Activated T-helper 9 cell treated with anti-CD3 and anti-CD28 coated beads, Interleukin-2, amount 50 U/mL, for 16 hours (primary cell): ENCODE results near the gene CTNNBL1.
"Not testable (repeated sequence)": the region's sequence is repeated elsewhere in the genome, so short reads cannot be mapped to it uniquely, and the experiment has no call there.

Source experiments
- DNase-seq: peaks from one replicate; pipeline ENCODE4 v3.0.0-alpha.2; 2020; ENCODE audit warnings: low read depth

The CTNNBL1 gene

DNA sequence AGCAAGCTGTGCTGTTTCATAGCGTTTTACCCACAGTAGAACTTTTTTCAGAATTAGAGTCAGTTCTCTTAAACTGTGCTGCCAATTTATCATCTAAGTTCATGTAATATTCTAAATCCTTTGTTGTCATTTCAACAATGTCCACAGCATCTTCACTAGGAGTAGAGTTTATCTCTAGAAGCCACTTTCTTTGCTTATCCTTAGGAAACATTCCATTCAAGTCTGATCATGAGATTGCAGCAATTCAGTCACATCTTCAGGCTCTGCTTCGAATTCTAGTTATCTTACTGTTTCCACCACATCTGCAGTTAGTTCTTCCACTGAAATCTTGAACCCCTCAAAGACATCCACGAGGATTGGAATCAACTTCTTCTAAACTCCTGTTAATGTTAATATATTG is 12.5 kb downstream of the CTNNBL1 start:
- DNase-seq, result no peak

GRCh38 chr20:37711001-37711400 is 17.2 kb downstream of the CTNNBL1 start:
- DNase-seq, result no peak

DNA sequence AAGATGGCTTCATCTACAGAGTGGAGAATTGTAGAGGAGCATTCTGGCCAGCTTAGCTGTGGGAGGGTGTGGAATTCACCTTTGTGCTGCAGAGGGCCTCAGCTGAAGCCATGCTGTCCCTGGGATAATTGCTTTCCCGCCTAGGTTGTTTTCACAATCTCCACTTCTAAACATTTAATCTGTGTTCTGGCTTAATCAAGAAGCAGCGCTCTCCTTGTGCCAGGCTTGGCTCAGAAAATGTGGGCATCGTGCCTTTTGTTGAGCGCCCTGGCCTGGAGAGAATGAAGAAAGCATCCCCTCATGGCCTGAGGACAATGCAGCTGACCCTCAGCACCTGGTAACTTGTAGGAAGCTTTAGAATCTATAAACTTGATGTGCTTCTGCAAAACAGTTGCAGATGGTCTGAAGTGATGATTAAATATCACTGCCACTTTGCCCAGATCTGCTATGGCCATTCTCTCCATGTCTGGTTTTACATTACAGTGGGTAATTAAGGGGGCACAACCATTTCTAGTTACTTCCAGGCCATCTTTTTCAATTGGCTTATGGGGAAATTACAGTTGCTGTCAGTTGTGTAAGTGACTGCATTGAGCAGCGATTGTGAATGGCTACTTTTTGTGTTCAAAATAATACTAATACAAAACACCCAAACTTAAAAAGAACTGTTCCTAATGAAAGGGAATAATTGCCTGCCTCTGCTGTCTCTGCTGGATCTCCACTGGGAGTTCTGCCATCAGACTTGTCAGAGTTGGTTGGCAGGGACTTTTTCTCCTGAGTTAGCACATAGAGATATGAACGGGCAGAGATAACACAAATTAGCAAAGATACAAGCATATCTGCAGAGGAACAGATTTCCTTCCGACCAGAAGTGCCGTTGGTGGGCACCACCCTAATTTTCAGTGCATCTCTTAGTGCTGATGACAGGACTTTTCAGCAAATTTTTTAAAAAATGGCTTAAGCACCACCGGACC is 18.4 kb downstream of the CTNNBL1 start:
- no peak for DNase-seq

DNA sequence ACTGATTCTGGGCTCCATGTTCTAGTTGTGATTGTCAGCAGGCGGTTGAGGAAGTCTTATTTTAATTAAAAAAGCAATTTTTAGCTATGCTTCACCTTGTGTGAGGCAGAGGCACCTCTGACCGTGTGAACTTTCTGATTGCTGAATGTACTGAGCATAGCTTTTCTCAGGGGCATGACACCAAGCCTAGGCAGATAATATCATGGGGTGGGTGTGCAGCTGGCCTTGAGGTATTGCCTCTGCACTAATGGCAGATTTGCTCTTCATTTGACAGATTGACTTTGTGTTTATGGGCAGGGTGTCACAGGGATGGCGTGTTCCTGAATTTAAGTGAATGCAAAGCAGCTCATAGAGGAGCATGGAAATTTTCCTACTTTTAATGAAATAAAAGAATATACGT is 19.6 kb downstream of the CTNNBL1 start:
- DNase-seq, result no peak

DNA sequence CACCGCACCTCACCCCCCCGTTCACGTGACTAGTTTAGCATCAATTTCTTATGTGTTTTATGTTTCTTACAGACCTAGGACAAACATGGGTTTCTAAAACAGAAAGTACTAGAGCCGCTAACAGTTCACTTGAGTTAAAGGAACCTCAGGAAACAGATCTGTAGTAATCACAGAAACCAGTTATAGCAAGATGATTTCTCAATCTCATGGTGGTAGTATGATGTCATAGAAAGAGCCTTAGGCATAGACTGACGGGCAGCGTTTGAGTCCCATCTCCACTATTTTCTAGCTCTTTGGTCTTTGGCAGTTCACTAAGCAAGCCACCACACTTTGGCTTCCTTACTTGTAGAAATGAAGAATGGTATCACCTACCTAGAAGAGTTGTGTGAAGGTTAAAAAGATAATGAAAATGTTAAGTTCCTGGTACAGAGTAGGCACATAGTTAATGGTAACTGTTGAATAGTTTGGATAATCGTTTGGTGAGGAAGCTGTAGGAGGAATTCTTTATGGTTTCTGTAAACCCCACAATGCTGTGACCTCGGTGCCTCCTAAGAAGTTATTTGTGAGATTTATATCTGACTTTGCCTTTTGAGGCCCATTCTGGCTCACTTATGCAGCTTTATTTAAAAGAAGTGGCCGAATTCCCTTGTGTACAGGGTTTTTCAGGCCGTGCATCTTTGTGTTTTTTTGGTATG is 21.3 kb downstream of the CTNNBL1 start:
- no peak for DNase-seq

- DNase-seq, result no peak
Observed at GRCh38 chr20:37721751-37722150, 27.9 kb downstream of the CTNNBL1 start.

- DNase-seq, result not testable (repeated sequence)
Observed at GRCh38 chr20:37722312-37722711, 28.5 kb downstream of the CTNNBL1 start.

- DNase-seq, result no peak
Observed at GRCh38 chr20:37723668-37724067, 29.8 kb downstream of the CTNNBL1 start.

DNA sequence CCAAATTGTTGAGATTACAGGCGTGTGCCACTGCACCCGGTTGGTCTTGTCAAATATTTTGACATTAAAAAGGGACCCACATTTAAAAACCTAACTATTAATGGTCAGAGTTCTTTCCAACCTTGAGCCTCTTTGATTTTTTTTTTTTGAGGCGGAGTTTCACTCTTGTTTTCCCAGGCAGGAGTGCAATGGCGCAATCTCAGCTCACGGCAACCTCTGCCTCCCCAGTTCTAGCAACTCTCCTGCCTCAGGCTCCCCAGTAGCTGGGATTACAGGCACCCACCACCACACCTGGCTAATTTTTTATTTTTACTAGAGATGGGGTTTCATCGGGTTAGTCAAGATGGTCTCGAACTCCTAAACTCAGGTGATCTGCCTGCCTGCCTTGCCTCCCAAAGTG is 31.3 kb downstream of the CTNNBL1 start:
- DNase-seq, result no peak

DNA sequence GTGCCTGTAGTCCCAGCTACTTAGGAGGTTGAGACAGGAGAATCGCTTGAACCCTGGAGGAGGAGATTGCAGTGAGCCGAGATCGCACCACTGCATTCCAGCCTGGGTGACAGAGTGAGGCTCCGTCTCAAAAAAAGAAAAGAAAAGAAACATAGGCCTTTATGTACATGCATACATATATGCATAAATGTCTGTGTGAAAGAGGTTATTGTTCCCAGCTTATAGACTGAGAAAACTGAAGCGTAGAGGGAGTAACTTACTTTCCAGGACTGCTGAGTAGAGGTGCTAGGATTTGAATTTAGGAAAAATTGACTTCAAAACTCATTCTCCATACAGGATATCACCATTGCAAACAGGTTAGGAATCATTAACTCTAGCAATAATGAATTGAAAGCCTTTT is 32.0 kb downstream of the CTNNBL1 start:
- DNase-seq, result no peak

DNA sequence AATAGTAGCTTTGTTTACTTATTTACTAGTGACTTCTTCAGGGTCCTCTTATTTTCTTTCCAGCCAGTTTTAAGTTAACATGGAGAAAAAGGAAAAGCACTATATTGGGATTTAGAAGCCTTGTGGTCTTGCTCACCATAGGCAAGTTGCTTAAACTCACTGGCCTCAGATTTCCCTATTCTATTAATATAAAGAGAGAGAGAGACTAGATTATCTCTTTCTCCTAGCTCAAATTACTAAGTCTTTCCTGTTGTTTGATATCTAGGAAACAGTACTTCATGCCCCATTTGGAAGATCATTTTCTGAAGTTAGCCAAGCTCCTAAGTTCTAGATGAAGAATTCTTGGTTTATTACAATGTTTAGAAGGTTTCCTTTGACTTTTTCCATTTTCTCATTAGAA is 32.5 kb downstream of the CTNNBL1 start:
- DNase-seq, result no peak

- DNase-seq, result no peak
Observed at GRCh38 chr20:37726971-37727956, 33.4 kb downstream of the CTNNBL1 start.

GRCh38 chr20:37727957-37728634 is 34.3 kb downstream of the CTNNBL1 start:
- no peak for DNase-seq

- no peak for DNase-seq
Observed at GRCh38 chr20:37728635-37728983, 34.8 kb downstream of the CTNNBL1 start.

DNA sequence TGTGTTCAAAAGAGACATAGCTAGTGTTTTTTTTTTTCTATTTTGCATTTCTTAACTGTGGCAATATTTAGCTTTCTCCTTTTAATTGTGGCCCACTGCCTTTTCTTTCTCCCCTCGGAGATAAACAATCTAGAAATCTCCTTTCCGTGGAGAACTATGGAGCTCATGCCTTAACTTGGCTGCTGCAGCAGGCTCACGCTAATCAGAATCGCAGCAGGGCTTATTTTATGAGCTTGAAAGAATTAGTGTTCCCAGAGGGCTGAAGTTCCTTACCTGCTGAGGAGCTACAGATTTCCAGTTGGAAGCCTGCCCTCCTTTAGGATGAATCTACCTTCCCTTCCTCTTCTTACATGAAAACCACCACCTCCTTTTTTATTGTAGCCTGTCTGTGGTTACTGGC is 35.6 kb downstream of the CTNNBL1 start:
- DNase-seq, result no peak

DNA sequence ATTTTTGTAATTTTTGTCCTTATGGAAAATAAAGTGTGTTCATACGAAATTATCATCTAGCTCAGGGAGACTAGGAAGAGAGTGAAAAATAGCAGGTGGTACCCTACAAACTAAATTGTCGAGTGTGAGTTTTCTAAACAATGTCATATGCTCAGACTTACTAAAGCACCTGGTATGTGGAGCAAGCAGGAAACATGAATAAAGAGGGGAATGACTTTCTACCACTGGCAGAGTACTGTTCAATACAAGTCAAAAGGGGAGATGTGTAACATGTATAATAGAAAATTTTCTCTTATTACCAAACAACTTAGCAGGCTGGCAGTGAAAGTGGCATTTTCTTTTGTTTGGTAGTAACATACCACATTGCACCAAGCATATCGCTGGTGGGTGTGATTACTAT is 36.1 kb downstream of the CTNNBL1 start:
- no peak for DNase-seq

- DNase-seq, result no peak
Observed at GRCh38 chr20:37733416-37733815, 39.6 kb downstream of the CTNNBL1 start.

GRCh38 chr20:37734228-37734985 is 40.6 kb downstream of the CTNNBL1 start:
- DNase-seq, result no peak

DNA sequence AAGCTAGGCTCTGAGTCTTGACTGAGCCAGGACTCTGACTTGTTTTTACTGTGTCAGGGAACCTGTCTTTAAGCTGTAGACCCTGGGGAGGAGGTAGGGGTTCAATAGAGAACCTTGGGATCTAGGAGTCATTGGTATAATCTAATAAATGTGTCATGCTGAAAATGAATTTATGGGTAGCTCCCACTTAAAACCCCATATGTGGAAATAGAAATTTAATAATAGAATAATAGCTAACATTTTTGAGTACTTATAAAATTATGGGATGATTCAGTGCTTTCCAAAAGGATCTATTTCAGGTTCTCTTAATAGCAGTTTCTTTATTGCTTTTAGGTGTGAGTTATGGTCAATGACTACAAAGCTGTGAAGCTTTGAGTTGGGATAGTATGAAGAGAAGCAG is 41.7 kb downstream of the CTNNBL1 start:
- DNase-seq, result no peak

DNA sequence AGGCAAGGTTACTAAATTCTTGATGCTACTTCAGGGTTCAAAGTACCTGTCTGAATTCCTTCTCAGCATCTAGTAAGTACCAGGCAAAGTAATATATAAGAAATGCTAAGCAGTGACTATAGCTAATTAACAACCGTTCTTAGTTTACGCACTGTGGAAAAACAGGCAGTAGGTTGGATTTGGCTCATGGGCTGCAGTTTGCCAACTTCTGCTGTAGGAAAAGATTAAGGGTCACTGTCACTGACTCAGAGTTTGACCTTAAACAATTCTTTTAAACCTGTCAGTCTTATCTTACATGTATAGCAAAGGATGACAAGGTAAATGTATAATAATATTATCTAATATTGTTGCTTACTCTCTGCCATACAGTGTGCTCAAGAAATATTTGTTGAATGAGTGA is 42.3 kb downstream of the CTNNBL1 start:
- DNase-seq, result no peak
